ENCODE data around the gene LHX3.

The LHX3 gene

DNA sequence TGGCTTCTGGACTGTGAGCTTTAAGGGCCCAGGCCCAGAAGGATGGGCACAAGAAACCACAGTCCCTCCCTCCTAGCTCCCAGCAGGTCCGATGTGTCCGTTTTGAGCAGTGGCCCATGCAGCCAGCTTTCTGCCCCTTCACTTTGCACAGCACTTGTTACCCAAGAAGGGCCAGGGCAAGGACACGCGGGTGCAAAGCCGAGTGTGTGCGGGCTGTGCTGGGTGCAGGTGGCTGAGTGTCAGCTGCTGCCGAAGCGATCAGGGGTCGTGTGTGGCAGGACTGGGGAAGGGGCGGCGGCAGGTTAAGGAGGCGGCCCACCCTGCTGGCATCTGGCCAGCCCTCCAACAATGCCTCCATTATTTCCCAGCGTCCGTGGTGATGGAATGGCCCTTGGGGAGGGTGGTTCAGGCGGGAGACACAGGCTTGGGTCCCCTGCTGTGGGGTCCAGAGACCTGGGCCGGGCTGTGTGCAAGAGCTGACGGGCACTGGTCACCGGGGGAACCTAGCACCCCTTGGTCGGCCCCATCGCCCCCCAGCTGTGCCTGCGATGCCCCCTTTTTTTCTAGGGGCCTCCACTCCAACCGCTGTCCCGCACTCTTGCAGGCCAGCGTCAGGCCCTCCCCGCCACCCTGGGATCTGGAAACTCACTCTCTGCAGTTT is 653 bp downstream of the LHX3 start:
- DNase-seq = no peak

GRCh38 chr9:136203408-136204144 is 1.4 kb downstream of the LHX3 start:
- no peak for DNase-seq

GRCh38 chr9:136202454-136203407 is 2.2 kb downstream of the LHX3 start:
- DNase-seq = no peak

DNA sequence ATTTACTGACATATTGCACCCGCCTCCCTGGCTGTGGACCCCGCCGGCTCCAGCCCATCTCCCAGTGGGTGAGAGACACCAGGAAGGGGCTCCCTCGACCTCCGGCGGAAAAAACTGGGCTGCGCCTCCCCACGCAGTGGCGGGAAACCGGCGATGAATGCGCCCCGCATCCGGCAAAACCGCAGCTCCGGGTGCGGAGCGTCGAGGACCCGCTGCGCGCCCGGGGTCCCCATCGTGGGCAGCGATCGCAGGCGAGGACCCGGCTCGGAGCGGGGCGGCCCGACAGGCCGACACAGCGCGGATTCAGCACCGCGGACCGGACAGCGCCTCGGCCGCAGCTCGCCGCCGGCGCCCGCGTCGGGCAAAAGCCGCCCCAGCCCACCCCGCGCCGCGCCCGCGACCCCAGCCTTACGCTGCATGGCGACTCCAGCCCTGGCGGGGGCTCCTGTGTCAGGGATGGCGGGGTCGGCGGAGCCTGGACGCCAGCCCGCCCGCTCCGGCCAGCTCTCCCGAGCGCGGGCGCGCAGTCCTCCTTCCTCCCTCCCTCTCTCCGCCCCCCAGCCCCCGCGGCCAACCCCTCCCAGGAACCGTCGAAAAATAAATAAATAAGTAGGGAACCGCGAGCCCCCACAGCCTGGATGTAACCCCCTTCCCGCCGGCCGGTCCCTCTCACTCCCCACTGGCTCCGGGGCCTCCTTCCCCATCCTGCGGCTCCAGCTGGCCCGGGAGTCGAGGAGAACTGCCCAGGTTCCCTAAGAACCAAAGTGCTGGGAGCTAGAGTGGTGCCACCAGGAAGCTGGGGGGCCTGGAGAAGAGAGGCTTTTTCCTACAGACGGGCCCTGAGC is 3.1 kb downstream of the LHX3 start:
- no peak for DNase-seq

- DNase-seq = no peak
Measured at GRCh38 chr9:136201174-136201573, 3.8 kb downstream of the LHX3 start.

DNA sequence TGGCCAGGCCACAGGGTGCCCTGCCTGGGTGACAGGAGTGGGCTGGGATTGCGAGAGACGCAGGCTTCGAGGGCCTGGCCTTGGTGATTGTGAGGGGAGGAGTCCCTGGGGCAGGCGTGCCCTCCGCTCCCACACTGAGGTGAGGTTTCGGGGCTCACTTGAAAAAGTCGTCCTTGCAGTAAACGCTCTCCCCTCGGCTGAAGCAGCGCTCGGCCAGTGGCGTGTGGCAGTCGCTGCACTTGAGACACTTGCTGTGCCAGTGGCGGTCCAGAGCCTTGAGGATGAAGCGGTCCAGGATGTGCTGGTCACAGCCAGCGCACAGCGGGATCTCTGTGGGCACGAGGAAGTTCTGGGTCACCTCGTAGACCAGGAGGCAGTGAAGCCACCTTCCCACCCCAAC is 4.5 kb downstream of the LHX3 start:
- no peak for DNase-seq

DNA sequence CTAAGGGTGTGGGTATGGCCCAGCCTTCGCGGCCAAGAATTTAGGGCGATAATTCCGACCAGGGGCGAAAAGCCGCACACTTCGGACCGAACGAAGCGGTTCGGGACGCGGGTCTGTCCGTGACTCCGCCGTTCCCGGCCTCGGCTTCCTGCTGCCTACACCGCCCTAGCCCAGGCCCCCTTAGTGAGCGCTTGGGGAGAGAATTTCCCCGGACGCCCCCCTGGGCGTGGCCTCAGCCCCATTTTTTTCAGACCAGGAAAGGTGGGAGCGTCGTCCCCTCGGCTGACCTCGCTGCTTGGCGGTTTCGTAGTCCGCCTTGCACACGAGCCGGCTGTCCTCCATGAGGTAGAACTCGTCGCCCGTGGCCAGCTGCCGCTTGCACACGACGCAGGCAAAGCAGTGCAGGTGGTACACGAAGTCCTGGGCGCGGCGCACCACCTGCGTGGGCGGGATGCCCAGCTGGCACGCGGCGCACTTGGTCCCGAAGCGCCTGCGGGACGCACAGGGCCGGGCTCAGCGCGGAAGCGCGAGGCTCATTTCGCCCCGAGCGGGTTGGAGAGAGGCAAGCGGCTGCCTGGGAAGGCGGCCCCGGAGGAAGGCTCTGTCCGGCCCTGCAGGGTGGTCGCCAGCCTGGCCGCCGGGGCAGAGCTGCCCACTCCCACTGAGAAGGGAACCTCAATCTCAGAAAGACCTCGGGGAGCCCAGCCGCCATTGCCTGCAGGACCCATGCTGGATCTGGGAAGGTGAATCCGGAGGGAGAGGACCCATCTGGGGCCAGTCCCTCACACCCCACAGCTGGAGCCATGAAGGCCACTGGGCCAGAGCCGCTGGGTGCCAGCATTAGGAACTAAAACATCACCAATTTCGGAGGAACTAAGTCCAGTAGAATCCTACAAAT is 5.3 kb downstream of the LHX3 start:
- DNase-seq = no peak

DNA sequence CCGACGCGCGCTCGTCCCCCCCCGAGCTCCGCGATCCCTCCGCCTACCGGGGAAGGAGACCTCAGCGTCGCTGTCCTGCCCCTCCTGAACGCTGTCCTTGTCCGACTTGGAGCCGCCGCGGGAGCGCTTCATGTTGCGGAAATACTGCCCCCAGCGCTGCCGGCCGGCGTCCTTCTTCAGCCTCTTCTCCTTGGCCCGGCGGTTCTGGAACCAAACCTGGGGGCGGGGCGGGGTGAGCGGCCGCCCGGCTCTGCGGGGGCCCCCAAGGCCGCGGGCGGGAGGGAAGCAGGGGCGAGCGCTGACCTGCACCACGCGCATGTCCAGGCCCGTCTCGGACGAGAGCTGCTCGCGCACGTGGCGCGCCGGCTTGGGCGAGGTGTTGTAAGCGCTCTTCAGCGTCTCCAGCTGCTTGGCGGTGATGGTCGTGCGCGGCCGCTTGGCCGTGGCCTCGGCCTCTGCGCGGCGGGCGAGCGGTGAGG is 6.3 kb downstream of the LHX3 start:
- DNase-seq = no peak

DNA sequence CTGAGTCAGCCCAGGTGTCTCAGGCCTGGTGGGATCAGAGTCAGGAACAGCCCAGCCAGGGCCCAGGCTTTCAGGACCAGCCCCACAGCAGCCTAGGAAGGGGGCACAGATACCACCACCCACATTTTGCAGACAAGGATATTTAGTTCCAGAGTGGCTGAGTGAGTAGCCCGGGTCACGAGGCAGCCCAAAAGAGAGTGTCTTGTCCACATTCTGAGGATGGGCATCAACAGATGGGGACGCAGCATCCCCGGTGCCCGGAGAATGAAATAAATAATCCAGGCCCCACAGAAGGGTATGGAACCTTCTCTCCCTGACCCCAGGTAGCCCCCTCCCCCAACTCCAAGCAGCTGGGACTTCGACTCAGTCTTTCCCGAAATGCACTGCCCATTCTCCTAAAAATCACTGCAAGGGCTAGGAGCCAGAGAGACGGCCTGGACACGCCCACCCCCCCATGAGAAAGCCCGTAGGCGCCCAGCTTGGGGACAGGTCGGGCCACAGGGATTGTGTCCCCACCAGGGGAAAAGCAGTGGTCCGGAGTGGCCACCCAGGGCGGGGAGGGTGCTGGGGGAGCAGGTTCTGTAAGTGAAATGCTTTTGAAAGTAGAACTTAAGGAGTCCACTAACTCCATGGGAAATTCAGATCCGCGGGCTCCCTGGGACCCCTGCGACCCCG is 6.9 kb downstream of the LHX3 start:
- DNase-seq = no peak

DNA sequence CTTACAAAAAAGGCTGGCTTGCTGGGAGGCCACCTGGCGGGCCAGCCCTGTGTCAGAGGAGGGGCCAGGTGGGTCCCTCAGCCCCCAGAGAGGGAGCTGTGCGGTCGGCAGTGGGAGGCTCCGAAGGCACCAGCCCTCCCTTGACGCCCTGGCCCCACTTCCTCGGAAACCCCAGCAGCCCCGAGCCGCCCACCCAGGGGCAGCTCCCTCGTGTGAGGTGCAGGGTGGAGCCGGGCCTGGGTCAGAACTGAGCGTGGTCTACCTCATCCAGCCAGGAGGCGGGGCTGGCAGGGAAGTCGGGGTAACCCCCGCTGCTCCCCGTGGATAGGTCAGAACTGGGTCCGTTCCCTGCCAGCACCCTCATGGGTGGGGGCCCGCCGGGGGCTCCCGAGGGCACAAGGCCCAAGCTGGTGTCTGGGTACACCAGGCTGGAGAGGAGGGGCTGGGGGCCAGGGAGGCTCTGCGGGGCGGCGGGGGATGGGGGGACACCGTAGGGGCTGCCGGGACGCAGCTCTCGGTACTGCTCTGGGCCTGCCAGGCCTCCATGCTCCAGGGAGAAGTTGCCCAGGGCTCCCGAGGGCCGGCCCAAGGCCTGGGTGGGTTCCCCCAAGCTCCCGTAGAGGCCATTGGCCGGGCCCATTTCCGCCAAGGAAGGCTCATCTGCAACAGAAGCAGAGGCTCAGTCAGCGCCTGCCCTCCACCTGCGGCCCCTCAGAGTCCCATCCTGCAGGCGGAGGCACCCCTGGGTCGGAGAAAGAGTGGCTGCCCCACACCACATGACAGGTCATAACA is 7.6 kb downstream of the LHX3 start:
- DNase-seq = no peak

DNA sequence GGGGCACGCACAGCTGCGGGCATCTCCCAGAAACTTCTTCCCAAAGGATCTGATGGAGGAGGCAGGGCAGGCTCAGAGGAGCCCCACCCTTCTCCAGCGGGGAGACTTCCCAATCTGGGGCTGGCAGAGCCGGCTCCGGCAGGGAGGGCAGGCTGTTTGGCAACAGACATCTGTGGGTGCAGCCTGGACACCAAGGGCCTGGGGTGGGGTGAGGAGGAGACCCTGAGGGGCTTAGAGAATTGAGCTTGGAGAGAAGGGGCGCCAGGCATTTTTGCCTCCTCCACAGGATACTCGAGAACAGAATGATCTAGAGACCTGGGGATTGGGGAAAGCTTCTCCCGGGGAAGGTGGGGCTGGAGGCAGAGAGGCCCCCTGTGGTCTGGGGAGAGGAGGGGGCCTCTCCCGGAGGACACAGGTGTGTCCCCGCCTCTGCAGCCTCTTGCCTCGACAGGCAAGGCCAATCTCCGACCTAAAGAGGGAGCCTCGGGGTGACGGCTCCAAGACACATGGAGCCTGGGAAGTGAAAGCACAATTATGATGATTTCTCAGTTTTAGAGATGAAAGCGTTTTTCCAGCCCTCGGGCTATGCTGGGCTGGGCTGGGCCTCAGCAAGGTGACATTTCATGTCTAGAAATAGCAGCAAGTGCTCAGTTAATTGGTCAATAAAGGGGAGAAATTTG is 8.4 kb downstream of the LHX3 start:
- no peak for DNase-seq

DNA sequence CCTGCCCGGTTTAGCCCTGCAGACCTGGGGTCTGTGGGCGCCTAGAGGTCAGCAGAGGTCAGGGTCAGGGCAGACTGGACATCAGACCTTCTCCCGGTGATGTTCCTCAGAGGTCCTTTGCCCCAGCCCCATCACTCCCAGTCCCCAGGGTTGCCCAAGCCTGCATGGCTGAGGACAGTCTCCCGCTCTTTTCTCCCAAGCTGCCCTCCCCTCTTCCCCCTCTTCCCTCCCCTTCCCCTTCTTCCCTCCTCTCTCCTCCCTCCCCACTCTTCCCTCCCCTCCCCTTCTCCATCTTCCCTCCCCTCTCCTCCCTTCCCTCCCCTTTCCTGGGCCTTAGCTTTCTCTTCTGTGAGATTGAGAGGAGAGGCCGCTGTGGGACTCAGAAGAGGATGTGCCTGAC is 10.4 kb downstream of the LHX3 start:
- no peak for DNase-seq

GRCh38 chr9:136193891-136194279 is 11.0 kb downstream of the LHX3 start:
- no peak for DNase-seq

- DNase-seq = no peak
Measured at GRCh38 chr9:136193127-136193890, 11.6 kb downstream of the LHX3 start.

DNA sequence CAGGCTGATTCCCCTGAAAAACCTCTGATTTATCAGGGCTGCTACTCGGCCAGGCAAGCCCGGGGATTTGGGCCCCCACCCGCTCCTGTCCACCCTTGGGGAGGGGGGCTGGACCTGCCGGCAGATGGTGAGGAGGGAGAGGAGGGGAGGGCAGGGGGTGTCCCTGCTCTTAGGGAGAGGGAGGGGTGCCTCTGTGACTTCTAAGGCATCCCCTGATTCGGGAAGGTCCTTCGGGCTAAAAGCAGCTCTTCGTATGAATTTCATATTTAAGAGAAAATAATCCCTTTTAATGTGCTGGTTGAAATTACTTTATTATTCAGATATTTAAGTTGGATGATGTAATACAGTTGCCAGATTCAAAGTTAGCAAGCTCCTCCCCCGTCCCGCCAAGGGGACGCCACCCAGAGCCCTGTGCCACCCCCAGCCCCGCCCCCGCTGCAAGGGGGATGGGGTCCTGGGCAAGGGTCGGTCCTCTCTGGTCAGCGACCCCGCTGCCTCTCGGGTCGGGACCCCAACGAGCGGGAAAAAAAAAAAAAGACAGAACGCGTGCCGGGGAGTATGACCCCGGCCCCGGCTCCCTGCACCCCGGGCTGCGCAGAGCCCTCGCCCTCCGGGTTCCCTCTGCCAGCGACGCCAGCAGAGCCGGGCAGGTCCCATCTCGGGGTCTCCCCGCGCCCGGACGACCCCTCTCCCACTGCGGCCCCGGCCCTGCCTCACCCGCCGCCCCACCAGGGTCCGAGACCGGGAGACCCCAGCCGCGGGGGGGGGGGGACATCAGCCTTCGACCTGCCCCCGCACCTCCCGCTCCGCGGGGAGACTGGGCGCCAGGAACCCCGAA is 12.4 kb downstream of the LHX3 start:
- DNase-seq = no peak

DNA sequence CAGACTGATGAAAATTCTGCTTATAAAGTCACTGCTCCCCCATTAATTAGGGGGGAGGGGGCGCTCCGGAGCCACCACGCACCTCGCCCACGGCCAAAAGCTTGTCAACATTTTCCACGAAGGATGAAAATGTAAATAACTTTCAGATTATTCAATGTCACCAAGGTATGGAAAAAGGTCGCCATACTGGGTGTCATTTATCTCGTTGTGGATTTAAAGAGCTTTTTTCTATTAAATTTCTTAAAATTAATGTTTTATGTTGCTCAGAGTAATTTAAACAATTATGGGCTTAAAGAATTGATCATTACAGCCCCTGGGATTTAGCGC is 13.0 kb downstream of the LHX3 start:
- no peak for DNase-seq

- DNase-seq = no peak
Measured at GRCh38 chr9:136191099-136191959, 13.6 kb downstream of the LHX3 start.

All from NCI-H1092 (cell line).